TTC549 (cell line): ENCODE results near the gene GNAO1.

Experiments
- FAIRE-seq: peaks from 2 replicates; lab custom pipeline; 2012; peaks lifted over from hg19 to GRCh38; lab: Jason Lieb, UNC

GNAO1 gene

GRCh38 chr16:56198006-56198754, 6.9 kb downstream of the GNAO1 start:
- FAIRE-seq = no peak

- no peak for FAIRE-seq
Measured at GRCh38 chr16:56198755-56199114, 7.4 kb downstream of the GNAO1 start.

- no peak for FAIRE-seq
Measured at GRCh38 chr16:56199164-56199563, 7.9 kb downstream of the GNAO1 start.

GRCh38 chr16:56201030-56201429, 9.7 kb downstream of the GNAO1 start:
- FAIRE-seq = no peak

- FAIRE-seq = no peak
Measured at GRCh38 chr16:56202036-56202435, 10.7 kb downstream of the GNAO1 start.

- FAIRE-seq = no peak
Measured at GRCh38 chr16:56203052-56203451, 11.8 kb downstream of the GNAO1 start.

- no peak for FAIRE-seq
Measured at GRCh38 chr16:56204816-56205215, 13.5 kb downstream of the GNAO1 start.

- FAIRE-seq = no peak
Measured at GRCh38 chr16:56206951-56207350, 15.7 kb downstream of the GNAO1 start.

GRCh38 chr16:56207421-56207820, 16.1 kb downstream of the GNAO1 start:
- FAIRE-seq = no peak

- FAIRE-seq = no peak
Measured at GRCh38 chr16:56211435-56211981, 20.2 kb downstream of the GNAO1 start.

GRCh38 chr16:56212144-56212543, 20.9 kb downstream of the GNAO1 start:
- FAIRE-seq = no peak

GRCh38 chr16:56221995-56222394, 30.7 kb downstream of the GNAO1 start:
- no peak for FAIRE-seq

GRCh38 chr16:56222474-56222997, 31.2 kb downstream of the GNAO1 start:
- FAIRE-seq = no peak

- FAIRE-seq = no peak
Measured at GRCh38 chr16:56225017-56225742, 33.9 kb downstream of the GNAO1 start.

GRCh38 chr16:56226187-56226586, 34.9 kb downstream of the GNAO1 start:
- no peak for FAIRE-seq

GRCh38 chr16:56226845-56227525, 35.7 kb downstream of the GNAO1 start:
- FAIRE-seq = no peak

- no peak for FAIRE-seq
Measured at GRCh38 chr16:56227936-56228335, 36.6 kb downstream of the GNAO1 start.

- FAIRE-seq = no peak
Measured at GRCh38 chr16:56228476-56228875, 37.2 kb downstream of the GNAO1 start.

GRCh38 chr16:56233795-56234566, 42.7 kb downstream of the GNAO1 start:
- no peak for FAIRE-seq

GRCh38 chr16:56234737-56235136, 43.4 kb downstream of the GNAO1 start:
- no peak for FAIRE-seq

- no peak for FAIRE-seq
Measured at GRCh38 chr16:56237451-56237930, 46.2 kb downstream of the GNAO1 start.

- FAIRE-seq = no peak
Measured at GRCh38 chr16:56238188-56238587, 46.9 kb downstream of the GNAO1 start.
